Endometrial microvascular endothelial cells (primary cell): ENCODE results near the gene ARHGAP30. TPM values are rescaled to one million over a fixed set of nuclear protein-coding genes. Genes with fewer than 3 reads are reported as not detected.

ENCODE experiments used
- in situ Hi-C: cut with HindIII; loops from 2 replicates; pipeline ENCODE4 v1.10.0; 2017; ENCODE audit warnings: low sequenced_read_pairs, low pct_unique_long_range_greater_than_20kb; ENCODE audit errors: inconsistent ontology term
- total RNA-seq: library from RNA; depleted of rRNA; stranded (reverse); fragments of >200 nt; gene quantifications from one replicate; pipeline ENCODE4 v1.2.3, GENCODE V29; 2015; ENCODE audit errors: inconsistent ontology term

Gene ARHGAP30
- total RNA-seq, 1 donor from 2014 or later, result not detected

DNA sequence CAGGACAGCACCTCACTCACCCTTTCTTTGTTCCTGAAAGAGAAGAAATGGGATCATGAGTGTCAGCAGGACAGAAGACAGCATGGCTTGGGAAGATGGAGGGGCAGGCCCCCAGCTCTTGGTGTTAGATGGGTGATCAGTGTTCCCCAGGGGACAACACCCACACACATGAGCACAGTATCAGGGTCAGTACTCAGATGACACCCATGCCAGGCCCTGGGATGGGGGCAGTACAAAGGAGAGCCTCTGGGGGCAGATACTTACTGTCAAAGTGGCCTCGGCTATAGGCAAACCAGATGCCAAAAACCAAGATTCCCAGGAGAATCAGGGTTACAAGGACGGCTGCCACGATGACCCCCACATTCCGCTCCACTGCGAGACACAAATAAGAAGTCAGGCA is 70.3 kb downstream of the ARHGAP30 start:
- in situ Hi-C loops, result no loop called here

- in situ Hi-C loops, result no loop called here
Observed at GRCh38 chr1:160997323-160998038, 72.2 kb downstream of the ARHGAP30 start.

Other genes with a start within 250 kb of the ARHGAP30 start
- not detected for gene CD244, start 207.0 kb downstream of the ARHGAP30 start, total RNA-seq
- gene ITLN1, start 184.7 kb downstream of the ARHGAP30 start, total RNA-seq, result not detected
- not detected for gene ITLN2, start 115.1 kb downstream of the ARHGAP30 start, total RNA-seq
- gene F11R, start 48.7 kb downstream of the ARHGAP30 start, total RNA-seq, result 84.0 TPM
- not detected for gene TSTD1, start 30.9 kb downstream of the ARHGAP30 start, total RNA-seq
- 119 TPM for gene USF1, start 23.9 kb downstream of the ARHGAP30 start, total RNA-seq
- gene NECTIN4, start 19.7 kb upstream of the ARHGAP30 start, total RNA-seq, result not detected
- 0.46 TPM for gene KLHDC9, start 28.5 kb upstream of the ARHGAP30 start, total RNA-seq
- gene PFDN2, start 48.1 kb upstream of the ARHGAP30 start, total RNA-seq, result 49.2 TPM
- gene NIT1, start 48.2 kb upstream of the ARHGAP30 start, total RNA-seq, result 31.9 TPM
- gene DEDD, start 62.8 kb upstream of the ARHGAP30 start, total RNA-seq, result 28.3 TPM
- gene UFC1, start 84.1 kb upstream of the ARHGAP30 start, total RNA-seq, result 74.1 TPM
- gene USP21, start 89.6 kb upstream of the ARHGAP30 start, total RNA-seq, result 11.8 TPM
- gene PPOX, start 96.5 kb upstream of the ARHGAP30 start, total RNA-seq, result 19.2 TPM
- 46.3 TPM for gene B4GALT3, start 107.6 kb upstream of the ARHGAP30 start, total RNA-seq
- 17.7 TPM for gene ADAMTS4, start 129.2 kb upstream of the ARHGAP30 start, total RNA-seq
- 161 TPM for gene NDUFS2, start 132.5 kb upstream of the ARHGAP30 start, total RNA-seq
- gene FCER1G, start 145.4 kb upstream of the ARHGAP30 start, total RNA-seq, result not detected
- not detected for gene APOA2, start 153.7 kb upstream of the ARHGAP30 start, total RNA-seq
- 24.8 TPM for gene TOMM40L, start 156.2 kb upstream of the ARHGAP30 start, total RNA-seq
- gene NR1I3, start 168.3 kb upstream of the ARHGAP30 start, total RNA-seq, result not detected
- gene PCP4L1, start 188.9 kb upstream of the ARHGAP30 start, total RNA-seq, result not detected
- 0.93 TPM for gene MPZ, start 240.1 kb upstream of the ARHGAP30 start, total RNA-seq
- 71.5 TPM for gene SDHC, start 244.5 kb upstream of the ARHGAP30 start, total RNA-seq